Activated CD8-positive, alpha-beta T cell treated with anti-CD3 and anti-CD28 coated beads, Interleukin-2, amount 10 ng/mL, durations not matched to agents 7 days and 5 days (primary cell): ENCODE data around the gene PCSK4. TPM values are rescaled to one million over a fixed set of nuclear protein-coding genes. Genes with fewer than 3 reads are reported as not detected.

Experiments
- ATAC-seq: fragments of 150-1000 bp; cut with Tn5 transposase; one replicate; pipeline ENCODE4 v1.10.0; 2021; ENCODE audit warnings: moderate library complexity
- CTCF ChIA-PET: fragments of 350-600 bp; sonication (Branson Sonifier 250); formaldehyde crosslinking; loops from one replicate; lab custom pipeline; 2021; ENCODE audit warnings: antibody characterized with exemption; lab: Charles Lee
- POLR2A ChIA-PET: fragments of 350-600 bp; sonication (Branson Sonifier 250); formaldehyde crosslinking; loops from one replicate; lab custom pipeline; 2021; ENCODE audit warnings: antibody characterized with exemption; lab: Charles Lee
- DNase-seq: peaks from one replicate; pipeline ENCODE4 v3.0.0-alpha.2; 2020
- H3K27ac Mint-ChIP-seq: one replicate; pipeline ENCODE4 v1.8.0; 2021; ENCODE audit warnings: mild to moderate bottlenecking, mixed read lengths
- H3K27me3 Mint-ChIP-seq: one replicate; pipeline ENCODE4 v1.8.0; 2021; ENCODE audit warnings: low read depth, mixed read lengths
- H3K36me3 Mint-ChIP-seq: one replicate; pipeline ENCODE4 v1.8.0; 2021; ENCODE audit warnings: low read depth, mixed read lengths
- H3K4me1 Mint-ChIP-seq: one replicate; pipeline ENCODE4 v1.8.0; 2021; ENCODE audit warnings: low read depth, mixed read lengths
- H3K4me3 Mint-ChIP-seq: one replicate; pipeline ENCODE4 v1.8.0; 2021; ENCODE audit warnings: mild to moderate bottlenecking, mixed read lengths
- H3K9me3 Mint-ChIP-seq: one replicate; pipeline ENCODE4 v1.8.0; 2022; ENCODE audit warnings: mixed read lengths; ENCODE audit not compliant: insufficient read depth
- total RNA-seq, 2 experiments: library from RNA; stranded (reverse); gene quantifications; one replicate each; pipeline ENCODE4 v1.2.3, GENCODE V29; 2021

PCSK4 gene
- total RNA-seq, 2 experiments from 2014 or later = 3.4 to 4.1 TPM

DNA sequence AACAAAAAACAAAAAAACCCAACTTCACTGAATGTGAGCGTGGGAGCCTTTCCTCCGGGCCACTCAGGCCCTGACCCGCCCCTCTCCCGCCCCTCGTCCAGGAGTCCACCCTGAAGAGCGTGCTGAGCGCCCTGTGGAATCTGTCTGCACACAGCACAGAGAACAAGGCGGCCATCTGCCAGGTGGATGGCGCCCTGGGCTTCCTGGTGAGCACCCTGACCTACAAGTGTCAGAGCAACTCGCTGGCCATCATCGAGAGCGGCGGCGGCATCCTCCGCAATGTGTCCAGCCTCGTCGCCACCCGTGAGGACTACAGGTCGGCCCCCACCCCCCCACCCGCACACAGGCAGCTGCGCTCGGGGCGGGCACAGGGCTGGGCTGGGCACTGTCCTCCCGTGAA is 28.3 kb downstream of the PCSK4 start:
- CTCF ChIA-PET = no interaction called here

DNA sequence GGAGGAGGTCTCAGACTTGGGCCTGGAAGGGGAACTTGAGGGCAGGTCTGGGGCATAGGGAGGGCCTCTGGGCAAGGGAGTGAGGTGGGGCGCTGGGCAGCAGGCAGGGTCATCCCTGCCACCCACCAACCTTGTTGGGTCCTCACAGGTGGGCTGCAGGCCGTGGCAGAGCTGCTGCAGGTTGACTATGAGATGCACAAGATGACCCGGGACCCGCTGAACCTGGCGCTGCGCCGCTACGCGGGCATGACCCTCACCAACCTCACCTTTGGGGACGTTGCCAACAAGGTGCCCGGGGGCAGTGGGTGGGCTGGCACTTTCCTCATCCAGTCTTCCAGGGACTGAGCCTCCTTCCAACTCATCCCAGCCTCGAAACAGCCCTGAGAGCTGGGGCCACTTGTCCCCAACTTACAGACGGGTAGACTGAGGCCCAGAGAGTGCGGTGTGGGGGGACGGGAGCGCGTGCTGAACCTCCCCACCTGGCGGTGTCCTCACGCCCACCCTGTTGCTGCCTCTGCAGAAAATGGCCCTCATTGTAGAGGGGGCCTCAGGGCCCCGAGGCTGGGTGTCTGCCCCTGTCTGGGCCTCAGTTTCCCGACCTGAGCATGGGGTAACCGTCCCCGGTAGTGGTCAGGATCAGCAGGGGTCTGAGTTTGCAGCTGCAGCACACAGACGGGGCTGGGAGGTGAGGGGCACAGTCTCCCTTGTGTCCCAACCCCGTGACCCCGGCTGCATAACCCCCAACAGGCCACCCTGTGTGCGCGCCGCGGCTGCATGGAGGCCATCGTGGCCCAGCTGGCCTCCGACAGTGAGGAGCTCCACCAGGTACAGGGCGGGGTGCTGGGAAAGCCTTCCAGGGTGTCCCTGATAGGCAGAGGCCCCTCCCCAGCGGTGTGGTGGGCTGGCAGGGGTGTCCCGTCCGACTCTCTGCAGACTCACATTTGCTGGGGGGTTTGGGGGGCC is 29.8 kb downstream of the PCSK4 start:
- no peak overlapping the region for H3K4me3 Mint-ChIP-seq
- no peaks in the 10 kb centered on the region for H3K9me3 Mint-ChIP-seq
- ChIA-PET POLR2A (no interaction called here), CTCF (no interaction called here)
- ATAC-seq (no peak), DNase-seq (no peak)
- H3K27ac Mint-ChIP-seq = no peak overlapping the region
- H3K4me1 Mint-ChIP-seq = peaks cover 6% of the 10 kb centered on the region
- H3K36me3 Mint-ChIP-seq = no peaks in the 10 kb centered on the region
- peaks cover 18% of the 10 kb centered on the region for H3K27me3 Mint-ChIP-seq

More for the DNA sequence above, 28.3 kb downstream of the PCSK4 start:
- Mint-ChIP-seq H3K9me3 (no peaks in the 10 kb centered on the region), H3K4me1 (no peaks in the 10 kb centered on the region), H3K27ac (no peak overlapping the region), H3K27me3 (peaks cover 12% of the 10 kb centered on the region), H3K36me3 (no peaks in the 10 kb centered on the region), H3K4me3 (no peak overlapping the region)
- ATAC-seq (no peak), DNase-seq (no peak)
- POLR2A ChIA-PET = no interaction called here

DNA sequence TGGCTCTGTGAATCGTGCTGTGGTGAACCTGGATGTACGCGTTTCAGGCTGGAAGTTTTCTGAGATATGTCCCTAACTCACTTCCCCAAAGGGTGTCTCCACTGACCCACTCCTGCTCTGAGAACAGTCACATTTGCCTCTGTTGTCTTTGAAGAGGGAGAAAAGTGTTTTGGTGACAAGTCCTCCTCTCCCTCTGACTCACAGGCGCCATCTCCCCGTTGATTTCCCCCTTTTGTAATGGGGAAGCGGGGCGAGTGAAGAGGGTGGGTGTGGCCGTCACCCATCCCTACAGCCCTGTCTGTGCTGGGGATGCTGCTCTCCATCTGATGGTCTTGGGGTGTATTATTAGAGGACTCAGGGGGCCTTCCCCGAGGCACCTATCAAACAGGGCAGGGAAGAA is 30.7 kb downstream of the PCSK4 start:
- no peak overlapping the region for H3K4me3 Mint-ChIP-seq
- H3K9me3 Mint-ChIP-seq = no peaks in the 10 kb centered on the region
- CTCF ChIA-PET = no interaction called here
- H3K36me3 Mint-ChIP-seq = no peaks in the 10 kb centered on the region
- no peak overlapping the region for H3K27ac Mint-ChIP-seq
- POLR2A ChIA-PET = no interaction called here
- H3K27me3 Mint-ChIP-seq = peaks cover 23% of the 10 kb centered on the region
- H3K4me1 Mint-ChIP-seq = peaks cover 9% of the 10 kb centered on the region
- DNase-seq (no peak), ATAC-seq (no peak)

DNA sequence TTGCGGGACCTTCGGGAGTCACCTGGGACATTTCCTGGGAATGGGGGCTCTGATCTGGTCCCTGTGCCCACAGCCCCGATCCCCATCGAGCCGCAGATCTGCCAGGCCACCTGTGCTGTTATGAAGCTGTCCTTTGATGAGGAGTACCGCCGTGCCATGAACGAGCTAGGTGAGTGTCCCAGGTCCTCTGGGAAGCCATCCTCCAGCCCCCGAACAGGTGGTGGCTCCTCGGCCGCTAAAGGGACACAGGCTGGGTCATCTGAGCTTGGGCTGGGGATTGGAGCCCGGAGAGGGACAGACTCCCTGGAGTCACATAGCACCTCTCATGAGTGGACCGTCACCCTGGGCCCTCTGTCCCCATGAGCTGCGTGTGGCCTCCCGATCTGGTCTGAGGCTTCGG is 32.3 kb downstream of the PCSK4 start:
- no peak for ATAC-seq
- Mint-ChIP-seq H3K9me3 (no peaks in the 10 kb centered on the region), H3K27ac (no peak overlapping the region), H3K4me1 (peaks cover 9% of the 10 kb centered on the region), H3K36me3 (no peaks in the 10 kb centered on the region), H3K27me3 (peaks cover 32% of the 10 kb centered on the region), H3K4me3 (no peak overlapping the region)
- CTCF ChIA-PET = interaction anchor here (1.2 kb wide), 1 partner anchor 12 kb away, joined by 3 read pairs; no protein-coding TSS in a partner anchor
- POLR2A ChIA-PET = interaction anchor here (0.6 to 0.9 kb wide), 2 partner anchors 11 to 194 kb away, joined by 3 read pairs; partner anchors contain the start of gene TCF3
- DNase-seq = no peak

DNA sequence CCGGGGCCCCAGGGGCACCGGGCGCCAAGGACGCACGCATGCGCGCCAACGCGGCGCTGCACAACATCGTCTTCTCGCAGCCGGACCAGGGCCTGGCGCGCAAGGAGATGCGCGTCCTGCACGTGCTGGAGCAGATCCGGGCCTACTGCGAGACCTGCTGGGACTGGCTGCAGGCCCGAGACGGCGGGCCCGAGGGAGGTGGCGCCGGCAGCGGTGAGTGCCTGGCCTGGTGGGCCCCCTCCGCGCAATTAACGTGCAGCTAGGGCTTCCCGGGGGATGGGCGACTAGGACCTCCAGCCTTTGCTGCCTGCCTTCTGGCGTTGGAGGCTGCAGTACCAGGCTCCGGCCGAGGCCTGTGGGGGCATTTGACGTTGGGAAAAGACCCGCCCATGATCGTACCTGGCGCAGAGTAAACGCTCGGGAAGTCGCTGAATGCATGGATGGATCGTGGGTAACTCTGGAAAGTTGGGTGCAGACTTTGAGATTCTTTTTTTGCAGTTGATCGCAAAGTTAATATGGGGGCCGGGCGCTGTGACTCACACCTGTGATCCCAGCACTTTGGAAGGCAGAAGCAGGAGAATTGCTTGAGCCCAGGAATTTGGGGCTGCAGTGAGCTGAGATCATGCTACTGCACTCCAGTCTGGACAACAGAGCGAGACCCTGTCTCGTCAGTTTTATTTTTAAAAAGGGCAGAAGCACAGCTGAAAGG is 33.0 kb downstream of the PCSK4 start:
- peaks cover 9% of the 10 kb centered on the region for H3K4me1 Mint-ChIP-seq
- H3K27me3 Mint-ChIP-seq = peaks cover 38% of the 10 kb centered on the region
- CTCF ChIA-PET = interaction anchor here (0.6 kb wide), 1 partner anchor 9 kb away, joined by 3 read pairs; no protein-coding TSS in a partner anchor
- no peak overlapping the region for H3K27ac Mint-ChIP-seq
- ATAC-seq (no peak), DNase-seq (no peak)
- no peaks in the 10 kb centered on the region for H3K36me3 Mint-ChIP-seq
- H3K4me3 Mint-ChIP-seq = no peak overlapping the region
- POLR2A ChIA-PET = no interaction called here
- H3K9me3 Mint-ChIP-seq = no peaks in the 10 kb centered on the region

DNA sequence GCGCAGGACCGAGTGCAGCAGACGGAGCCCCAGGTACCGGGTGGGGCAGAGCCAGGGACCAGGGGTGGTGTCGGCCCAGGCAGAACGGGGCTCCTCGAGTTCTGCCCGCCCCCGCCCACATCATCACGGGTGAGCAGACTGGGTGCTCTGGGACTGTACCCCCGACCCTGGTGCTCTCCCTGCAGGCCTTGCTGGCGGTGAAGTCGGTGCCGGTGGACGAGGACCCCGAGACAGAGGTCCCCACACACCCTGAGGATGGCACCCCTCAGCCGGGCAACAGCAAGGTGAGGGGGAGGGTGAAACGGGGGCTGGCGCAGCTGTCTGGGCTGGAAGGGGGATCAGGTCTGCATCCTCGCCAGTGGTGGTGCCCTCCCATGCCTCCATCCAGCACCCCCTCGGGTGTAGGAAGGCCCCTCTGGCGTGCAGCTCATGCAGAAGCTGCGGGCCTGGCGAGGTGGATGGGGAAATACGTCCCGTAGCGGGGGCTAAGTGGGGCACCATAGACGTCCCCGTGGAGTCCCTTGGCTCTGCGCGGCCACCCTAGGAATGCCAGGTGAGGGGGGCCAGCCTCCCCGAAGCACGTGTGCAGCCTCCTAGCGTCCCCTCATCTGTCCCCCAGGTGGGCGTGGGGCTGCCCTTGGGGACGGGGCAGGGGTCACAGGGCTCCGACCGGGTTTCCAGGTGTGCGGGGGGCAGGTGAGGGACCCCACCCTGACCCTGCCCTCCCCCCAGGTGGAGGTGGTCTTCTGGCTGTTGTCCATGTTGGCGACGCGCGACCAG is 33.8 kb downstream of the PCSK4 start:
- no peak for ATAC-seq
- H3K27me3 Mint-ChIP-seq = peaks cover 44% of the 10 kb centered on the region
- H3K27ac Mint-ChIP-seq = no peak overlapping the region
- DNase-seq = no peak
- ChIA-PET CTCF (no interaction called here), POLR2A (no interaction called here)
- peaks cover 9% of the 10 kb centered on the region for H3K4me1 Mint-ChIP-seq
- H3K36me3 Mint-ChIP-seq = no peaks in the 10 kb centered on the region
- no peak overlapping the region for H3K4me3 Mint-ChIP-seq
- H3K9me3 Mint-ChIP-seq = no peaks in the 10 kb centered on the region

DNA sequence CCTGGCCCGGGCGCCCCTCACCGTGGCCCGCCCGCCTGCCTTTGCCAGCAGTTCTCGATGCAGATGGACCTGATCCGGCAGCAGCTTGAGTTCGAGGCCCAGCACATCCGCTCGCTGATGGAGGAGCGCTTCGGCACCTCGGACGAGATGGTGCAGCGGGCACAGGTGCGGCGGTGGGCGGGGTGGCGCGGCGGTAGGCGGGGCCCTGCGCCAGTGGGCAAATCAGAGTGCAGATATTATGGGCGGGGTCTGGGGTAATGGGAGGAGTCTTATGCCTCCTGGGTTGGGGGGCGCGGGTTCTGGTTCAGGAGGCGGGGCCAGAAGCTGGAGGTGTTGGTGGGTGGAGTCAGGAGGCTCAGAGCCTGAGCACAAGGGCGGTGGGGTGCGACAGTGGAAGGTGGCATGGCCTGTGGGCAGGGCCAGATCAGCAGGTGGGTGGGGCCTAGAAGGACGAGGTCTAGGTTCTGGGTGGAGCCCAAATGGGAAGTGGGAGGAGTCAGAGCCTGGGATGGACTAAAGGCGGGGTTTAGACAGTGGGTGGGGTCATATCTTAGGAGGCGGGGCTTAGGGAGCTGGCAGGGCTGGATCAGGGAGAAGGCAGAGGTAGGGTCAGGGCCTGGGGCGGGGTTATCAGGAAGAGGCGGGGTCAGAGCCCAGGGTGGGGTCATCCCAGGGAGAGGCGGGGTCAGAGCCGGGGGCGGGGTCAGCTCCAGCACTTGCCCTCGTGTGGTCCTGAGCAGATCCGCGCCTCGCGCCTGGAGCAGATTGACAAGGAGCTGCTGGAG is 34.6 kb downstream of the PCSK4 start:
- peaks cover 11% of the 10 kb centered on the region for H3K4me1 Mint-ChIP-seq
- POLR2A ChIA-PET = no interaction called here
- H3K4me3 Mint-ChIP-seq = no peak overlapping the region

DNA sequence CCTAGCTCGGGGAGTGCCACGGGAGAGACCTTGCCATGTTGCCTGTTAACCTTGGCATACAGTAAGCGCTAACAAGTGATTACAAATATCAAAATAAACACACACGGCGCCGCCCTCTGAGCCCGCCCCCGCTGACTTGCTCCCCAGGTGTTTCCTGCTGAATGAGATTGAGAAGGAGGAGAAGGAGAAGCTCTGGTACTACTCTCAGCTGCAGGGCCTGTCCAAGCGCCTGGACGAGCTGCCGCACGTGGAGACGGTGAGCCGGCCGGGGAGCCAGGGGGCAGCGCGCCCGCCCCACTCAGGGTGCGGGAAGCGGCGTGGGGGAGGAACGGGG is 35.2 kb downstream of the PCSK4 start:
- H3K27me3 Mint-ChIP-seq = peaks cover 55% of the 10 kb centered on the region
- ChIA-PET CTCF (interaction anchor here (1.0 kb wide), 1 partner anchor 10 kb away, joined by 4 read pairs; no protein-coding TSS in a partner anchor), POLR2A (no interaction called here)
- no peak overlapping the region for H3K4me3 Mint-ChIP-seq
- H3K4me1 Mint-ChIP-seq = peaks cover 14% of the 10 kb centered on the region
- ATAC-seq (no peak), DNase-seq (no peak)
- no peaks in the 10 kb centered on the region for H3K9me3 Mint-ChIP-seq
- H3K36me3 Mint-ChIP-seq = no peaks in the 10 kb centered on the region
- no peak overlapping the region for H3K27ac Mint-ChIP-seq

More for the DNA sequence above, 34.6 kb downstream of the PCSK4 start:
- DNase-seq (peak; percentile 65), ATAC-seq (peak; percentile 68)
- CTCF ChIA-PET = interaction anchor here (1.0 kb wide), 1 partner anchor 10 kb away, joined by 4 read pairs; no protein-coding TSS in a partner anchor
- Mint-ChIP-seq H3K27me3 (peaks cover 52% of the 10 kb centered on the region), H3K9me3 (no peaks in the 10 kb centered on the region), H3K36me3 (no peaks in the 10 kb centered on the region), H3K27ac (no peak overlapping the region)

DNA sequence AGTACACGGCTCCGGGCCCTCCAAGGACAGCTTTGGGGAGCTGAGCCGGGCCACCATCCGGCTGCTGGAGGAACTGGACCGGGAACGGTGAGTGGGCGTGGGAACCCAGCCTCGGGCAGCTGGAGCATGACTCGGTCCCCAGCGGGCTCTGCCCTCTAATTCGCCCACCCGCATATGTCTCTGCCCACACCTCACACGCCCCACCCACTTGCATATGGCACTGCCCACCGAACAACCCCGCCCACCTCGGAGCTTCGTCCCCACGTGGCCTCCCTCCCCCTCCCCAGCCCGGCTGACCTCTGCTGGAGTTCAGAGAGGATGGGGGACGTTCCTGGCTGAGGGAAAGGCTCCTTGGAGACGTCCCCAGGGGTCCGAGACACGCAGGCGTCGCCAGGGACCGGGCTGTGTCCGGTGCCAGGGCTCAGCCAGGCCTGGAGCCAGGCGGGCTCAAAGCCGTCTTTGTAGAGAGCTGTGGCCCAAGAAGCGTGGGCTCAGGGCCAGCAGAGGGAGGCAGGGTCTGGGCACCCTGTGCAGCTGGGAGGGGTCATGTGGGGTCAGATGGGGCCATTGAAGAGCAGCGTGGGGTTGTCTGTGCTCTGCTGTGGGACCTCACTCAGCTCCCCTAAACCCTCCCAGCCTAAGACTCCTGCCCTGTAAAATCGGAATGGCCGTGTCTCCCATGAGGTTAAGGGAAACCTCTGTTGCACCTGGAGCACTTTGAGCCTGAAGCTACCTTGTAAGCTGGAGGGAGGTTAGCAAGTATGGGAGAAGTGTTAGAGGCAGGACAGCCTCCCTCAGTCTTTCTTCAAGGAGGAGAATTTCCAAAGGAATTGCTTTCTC is 36.4 kb downstream of the PCSK4 start:
- ATAC-seq = no peak
- Mint-ChIP-seq H3K4me1 (peaks cover 19% of the 10 kb centered on the region), H3K27ac (no peak overlapping the region), H3K9me3 (no peaks in the 10 kb centered on the region), H3K36me3 (no peaks in the 10 kb centered on the region), H3K27me3 (peaks cover 63% of the 10 kb centered on the region), H3K4me3 (no peak overlapping the region)
- DNase-seq = no peak
- ChIA-PET CTCF (interaction anchor here (2.0 kb wide), 1 partner anchor 9 kb away, joined by 10 read pairs; no protein-coding TSS in a partner anchor), POLR2A (interaction anchor here (1.2 kb wide), 1 partner anchor 10 kb away, joined by 4 read pairs; no protein-coding TSS in a partner anchor)

DNA sequence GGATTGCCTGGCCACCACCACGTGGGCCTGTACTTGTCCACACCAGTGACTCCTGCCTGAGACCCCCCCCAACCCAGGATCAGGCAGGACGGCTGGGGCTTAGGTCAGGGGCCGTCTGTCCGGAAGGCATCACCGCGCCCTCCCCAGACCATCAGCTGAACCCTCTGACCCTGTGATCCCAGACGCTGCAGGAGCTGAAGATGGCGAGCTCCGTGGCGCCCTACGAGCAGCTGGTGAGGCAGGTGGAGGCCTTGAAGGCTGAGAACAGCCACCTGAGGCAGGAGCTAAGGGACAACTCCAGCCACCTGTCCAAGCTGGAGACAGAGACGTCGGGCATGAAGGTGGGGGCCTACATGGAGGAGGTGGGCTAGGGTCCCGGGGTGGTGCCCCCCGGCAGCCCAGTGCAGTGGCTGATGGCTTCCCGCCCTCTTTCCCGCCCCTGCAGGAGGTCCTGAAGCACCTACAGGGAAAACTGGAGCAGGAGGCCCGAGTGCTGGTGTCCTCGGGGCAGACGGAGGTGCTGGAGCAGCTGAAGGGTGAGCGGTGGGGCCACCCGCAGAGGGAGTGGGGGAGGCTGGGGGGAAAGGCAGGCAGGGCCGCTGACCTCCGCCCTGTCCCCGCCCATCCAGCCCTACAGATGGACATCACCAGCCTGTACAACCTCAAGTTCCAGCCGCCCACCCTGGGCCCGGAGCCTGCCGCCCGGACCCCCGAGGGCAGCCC is 37.2 kb downstream of the PCSK4 start:
- Mint-ChIP-seq H3K27me3 (peaks cover 63% of the 10 kb centered on the region), H3K4me3 (no peak overlapping the region), H3K4me1 (peaks cover 19% of the 10 kb centered on the region), H3K36me3 (no peaks in the 10 kb centered on the region), H3K9me3 (no peaks in the 10 kb centered on the region), H3K27ac (no peak overlapping the region)
- ChIA-PET CTCF (interaction anchor here (2.0 kb wide), 1 partner anchor 8 kb away, joined by 10 read pairs; no protein-coding TSS in a partner anchor), POLR2A (interaction anchor here (1.2 kb wide), 1 partner anchor 9 kb away, joined by 4 read pairs; no protein-coding TSS in a partner anchor)
- no peak for DNase-seq
- ATAC-seq = no peak
